Activated CD4-positive, alpha-beta memory T cell treated with anti-CD3 and anti-CD28 coated beads for 36 hours (primary cell): ENCODE measurements around the gene MORN3. TPM values are rescaled to one million over a fixed set of nuclear protein-coding genes. Genes with fewer than 3 reads are reported as not detected.
A peak's percentile ranks its signal among the peaks of the same experiment; 100 is the strongest.
"Not testable (repeated sequence)": the region's sequence is repeated elsewhere in the genome, so short reads cannot be mapped to it uniquely, and the experiment has no call there.

Experiments
- CTCF ChIA-PET: fragments of 350-600 bp; sonication (Branson Sonifier 250); formaldehyde crosslinking; loops from one replicate; lab custom pipeline; 2021; ENCODE audit warnings: antibody characterized with exemption, inconsistent platforms; lab: Charles Lee
- POLR2A ChIA-PET: fragments of 350-600 bp; sonication (Branson Sonifier 250); formaldehyde crosslinking; loops from one replicate; lab custom pipeline; 2021; ENCODE audit warnings: antibody characterized with exemption; lab: Charles Lee
- DNase-seq: peaks from one replicate; pipeline ENCODE4 v3.0.0-alpha.2; 2020
- H3K27ac Mint-ChIP-seq: one replicate; pipeline ENCODE4 v1.8.0; 2021; ENCODE audit warnings: mixed read lengths
- H3K27me3 Mint-ChIP-seq: one replicate; pipeline ENCODE4 v1.8.0; 2021; ENCODE audit warnings: mixed read lengths
- H3K36me3 Mint-ChIP-seq: one replicate; pipeline ENCODE4 v1.8.0; 2021; ENCODE audit warnings: mixed read lengths
- H3K4me1 Mint-ChIP-seq: one replicate; pipeline ENCODE4 v1.8.0; 2021; ENCODE audit warnings: low read depth, mixed read lengths
- H3K4me3 Mint-ChIP-seq: one replicate; pipeline ENCODE4 v1.8.0; 2021; ENCODE audit warnings: mild to moderate bottlenecking, mixed read lengths
- H3K9me3 Mint-ChIP-seq: one replicate; pipeline ENCODE4 v1.8.0; 2021; ENCODE audit warnings: mixed read lengths
- intact Hi-C: fragments of 100-400 bp; cut with micrococcal nuclease; formaldehyde crosslinking; loops from one replicate; pipeline ENCODE4 v1.15.1; 2023
- total RNA-seq, 2 experiments: library from RNA; stranded (reverse); gene quantifications; one replicate each; pipeline ENCODE4 v1.2.3, GENCODE V29; 2021

Gene MORN3
- total RNA-seq, 2 experiments from 2014 or later = 2.7 to 3.7 TPM

- H3K4me1 Mint-ChIP-seq = peaks cover 16% of the 10 kb centered on the region
- H3K9me3 Mint-ChIP-seq = no peaks in the 10 kb centered on the region
- intact Hi-C loops = loop anchor here (1.0 to 5.0 kb wide), 4 partner anchors 25 to 176 kb away; partner anchors contain the start of gene PSMD9
- ChIA-PET CTCF (interaction anchor here (0.6 to 4.2 kb wide), 10 partner anchors 14 to 206 kb away, joined by 3 to 60 read pairs (median 4); partner anchors contain the start of genes CFAP251, PSMD9 and RHOF), POLR2A (interaction anchor here (0.5 to 2.2 kb wide), 5 partner anchors 37 to 155 kb away, joined by 3 to 9 read pairs (median 3); partner anchors contain the start of genes ORAI1 and RHOF)
- peak overlapping the region; percentile 59 for H3K27ac Mint-ChIP-seq
- peak; percentile 49 for DNase-seq
- H3K4me3 Mint-ChIP-seq = peak overlapping the region; percentile 89
- no peaks in the 10 kb centered on the region for H3K27me3 Mint-ChIP-seq
- peaks cover 1% of the 10 kb centered on the region for H3K36me3 Mint-ChIP-seq
Observed at GRCh38 chr12:121711361-121712189, 42.1 kb upstream of the MORN3 start.

- H3K36me3 Mint-ChIP-seq = peaks cover 1% of the 10 kb centered on the region
- peaks cover 4% of the 10 kb centered on the region for H3K9me3 Mint-ChIP-seq
- no peak for DNase-seq
- ChIA-PET POLR2A (no interaction called here), CTCF (interaction anchor here (4.2 kb wide), 1 partner anchor 85 kb away, joined by 60 read pairs; the partner anchor contains the start of gene RHOF)
- H3K27me3 Mint-ChIP-seq = no peaks in the 10 kb centered on the region
- intact Hi-C loops = no loop called here
- peaks cover 14% of the 10 kb centered on the region for H3K4me1 Mint-ChIP-seq
- H3K4me3 Mint-ChIP-seq = no peak overlapping the region
- no peak overlapping the region for H3K27ac Mint-ChIP-seq
Observed at GRCh38 chr12:121709478-121709961, 40.1 kb upstream of the MORN3 start.

- H3K27ac Mint-ChIP-seq, intact Hi-C loops, POLR2A ChIA-PET, H3K9me3 Mint-ChIP-seq, H3K27me3 Mint-ChIP-seq, H3K4me3 Mint-ChIP-seq, DNase-seq, H3K36me3 Mint-ChIP-seq: not testable (repeated sequence)
- H3K4me1 Mint-ChIP-seq = peaks cover 13% of the 10 kb centered on the region
- CTCF ChIA-PET = interaction anchor here (2.4 kb wide), 1 partner anchor 85 kb away, joined by 11 read pairs; the partner anchor contains the start of gene RHOF
Observed at GRCh38 chr12:121709064-121709424, 39.6 kb upstream of the MORN3 start.

GRCh38 chr12:121708313-121709063 lies 39.0 kb upstream of the MORN3 start:
- H3K9me3 Mint-ChIP-seq = peaks cover 4% of the 10 kb centered on the region
- no peaks in the 10 kb centered on the region for H3K36me3 Mint-ChIP-seq
- ChIA-PET CTCF (interaction anchor here (2.4 kb wide), 1 partner anchor 86 kb away, joined by 11 read pairs; the partner anchor contains the start of gene RHOF), POLR2A (no interaction called here)
- H3K4me3 Mint-ChIP-seq = no peak overlapping the region
- H3K4me1 Mint-ChIP-seq = peaks cover 8% of the 10 kb centered on the region
- no peak for DNase-seq
- no peaks in the 10 kb centered on the region for H3K27me3 Mint-ChIP-seq
- intact Hi-C loops = no loop called here
- H3K27ac Mint-ChIP-seq = no peak overlapping the region

GRCh38 chr12:121705514-121705913 lies 36.1 kb upstream of the MORN3 start:
- H3K27me3 Mint-ChIP-seq = no peaks in the 10 kb centered on the region
- H3K9me3 Mint-ChIP-seq = peaks cover 4% of the 10 kb centered on the region
- ChIA-PET POLR2A (no interaction called here), CTCF (interaction anchor here (1.5 kb wide), 1 partner anchor 89 kb away, joined by 4 read pairs; the partner anchor contains the start of gene RHOF)
- no peaks in the 10 kb centered on the region for H3K4me1 Mint-ChIP-seq
- no peaks in the 10 kb centered on the region for H3K36me3 Mint-ChIP-seq
- intact Hi-C loops = no loop called here
- no peak for DNase-seq
- no peak overlapping the region for H3K4me3 Mint-ChIP-seq
- no peak overlapping the region for H3K27ac Mint-ChIP-seq

- no peak overlapping the region for H3K4me3 Mint-ChIP-seq
Observed at GRCh38 chr12:121702944-121703343, 33.5 kb upstream of the MORN3 start.

GRCh38 chr12:121701667-121702277 lies 32.3 kb upstream of the MORN3 start:
- Mint-ChIP-seq H3K36me3 (no peaks in the 10 kb centered on the region), H3K4me1 (no peaks in the 10 kb centered on the region), H3K9me3 (peaks cover 4% of the 10 kb centered on the region), H3K4me3 (no peak overlapping the region), H3K27ac (no peak overlapping the region), H3K27me3 (no peaks in the 10 kb centered on the region)
- ChIA-PET CTCF (interaction anchor here (0.7 to 3.6 kb wide), 3 partner anchors 92 to 192 kb away, joined by 3 to 25 read pairs (median 4); partner anchors contain the start of gene RHOF), POLR2A (no interaction called here)
- intact Hi-C loops = no loop called here
- DNase-seq = no peak

More at GRCh38 chr12:121702944-121703343, 33.5 kb upstream of the MORN3 start:
- Mint-ChIP-seq H3K9me3 (peaks cover 4% of the 10 kb centered on the region), H3K27ac (no peak overlapping the region), H3K36me3 (no peaks in the 10 kb centered on the region), H3K4me1 (no peaks in the 10 kb centered on the region), H3K27me3 (no peaks in the 10 kb centered on the region)
- DNase-seq = no peak
- ChIA-PET POLR2A (no interaction called here), CTCF (interaction anchor here (3.6 kb wide), 1 partner anchor 91 kb away, joined by 25 read pairs; the partner anchor contains the start of gene RHOF)
- intact Hi-C loops = no loop called here

- POLR2A ChIA-PET, H3K36me3 Mint-ChIP-seq, H3K4me1 Mint-ChIP-seq, H3K27me3 Mint-ChIP-seq, H3K9me3 Mint-ChIP-seq, H3K27ac Mint-ChIP-seq, DNase-seq, H3K4me3 Mint-ChIP-seq: not testable (repeated sequence)
- intact Hi-C loops = loop anchor here (1.0 kb wide), 3 partner anchors 75 to 190 kb away; partner anchors contain the start of gene PSMD9
- CTCF ChIA-PET = interaction anchor here (0.7 to 6.2 kb wide), 8 partner anchors 15 to 190 kb away, joined by 3 to 59 read pairs (median 4); partner anchors contain the start of genes RHOF and TMEM120B
Observed at GRCh38 chr12:121697861-121698260, 28.4 kb upstream of the MORN3 start.

GRCh38 chr12:121697093-121697698 lies 27.7 kb upstream of the MORN3 start:
- Mint-ChIP-seq H3K27ac (no peak overlapping the region), H3K27me3 (no peaks in the 10 kb centered on the region), H3K36me3 (no peaks in the 10 kb centered on the region), H3K9me3 (no peaks in the 10 kb centered on the region), H3K4me3 (no peak overlapping the region), H3K4me1 (no peaks in the 10 kb centered on the region)
- intact Hi-C loops = loop anchor here (1.0 kb wide), 3 partner anchors 76 to 191 kb away; partner anchors contain the start of gene PSMD9
- ChIA-PET POLR2A (no interaction called here), CTCF (interaction anchor here (0.7 to 6.2 kb wide), 7 partner anchors 15 to 191 kb away, joined by 3 to 59 read pairs (median 4); partner anchors contain the start of genes RHOF and TMEM120B)
- DNase-seq = no peak

GRCh38 chr12:121693155-121693687 lies 23.8 kb upstream of the MORN3 start:
- no peaks in the 10 kb centered on the region for H3K27me3 Mint-ChIP-seq
- CTCF ChIA-PET = interaction anchor here (0.9 to 6.2 kb wide), 6 partner anchors 19 to 193 kb away, joined by 3 to 59 read pairs (median 6); partner anchors contain the start of genes RHOF and TMEM120B
- no peaks in the 10 kb centered on the region for H3K4me1 Mint-ChIP-seq
- no peak for DNase-seq
- no peaks in the 10 kb centered on the region for H3K36me3 Mint-ChIP-seq
- no peak overlapping the region for H3K4me3 Mint-ChIP-seq
- intact Hi-C loops = no loop called here
- no peak overlapping the region for H3K27ac Mint-ChIP-seq
- H3K9me3 Mint-ChIP-seq = no peaks in the 10 kb centered on the region
- POLR2A ChIA-PET = interaction anchor here (0.7 kb wide), 1 partner anchor 9 kb away, joined by 3 read pairs; no protein-coding TSS in a partner anchor
